Spleen (tissue), 11 donors: ENCODE data around the gene RTP2. TPM values are rescaled to one million over a fixed set of nuclear protein-coding genes. Genes with fewer than 3 reads are reported as not detected.

Experiments used
- DNase-seq: peaks from one replicate; pipeline ENCODE4 v3.0.0-alpha.2; 2020
- H3K27ac ChIP-seq, 8 donors: fragments of 200-600 bp; sonication (generic) in 7 of 8; 1 replicate in 4 of 8; 2 replicates in 4 of 8; pipeline versions ENCODE4 v1.5.0 to v1.8.0; 2016 to 2021; ENCODE audit warnings: inconsistent platforms in 4 of 8, mild to moderate bottlenecking in 4 of 8, moderate library complexity in 1 of 8
- H3K27me3 ChIP-seq, 7 donors: fragments of 200-600 bp; sonication (generic) in 6 of 7; replicated peaks in 1 of 7; 1 replicate in 4 of 7; 2 replicates in 3 of 7; pipeline versions ENCODE4 v1.5.0 to v1.8.0; 2016 to 2021; ENCODE audit warnings: inconsistent platforms in 3 of 7, mild to moderate bottlenecking in 1 of 7
- H3K36me3 ChIP-seq, 6 donors: fragments of 200-600 bp; sonication (generic) in 5 of 6; 1 replicate in 4 of 6; 2 replicates in 2 of 6; pipeline versions ENCODE4 v1.5.0 to v1.8.0; 2016 to 2021; ENCODE audit warnings: inconsistent platforms in 2 of 6
- H3K4me1 ChIP-seq, 6 donors: fragments of 200-600 bp; sonication (generic) in 5 of 6; 1 replicate in 3 of 6; 2 replicates in 3 of 6; pipeline versions ENCODE4 v1.5.0 to v1.8.0; 2016 to 2021; ENCODE audit warnings: inconsistent platforms in 3 of 6
- H3K4me3 ChIP-seq, 8 donors: fragments of 200-600 bp; sonication (generic) in 7 of 8; 1 replicate in 4 of 8; 2 replicates in 4 of 8; pipeline versions ENCODE4 v1.5.0 to v1.8.0; 2016 to 2021; ENCODE audit warnings: inconsistent platforms in 4 of 8, mild to moderate bottlenecking in 4 of 8, moderate library complexity in 2 of 8
- H3K9me3 ChIP-seq, 8 donors: fragments of 200-600 bp; sonication (generic) in 7 of 8; 1 replicate in 4 of 8; 2 replicates in 4 of 8; pipeline versions ENCODE4 v1.5.0 to v1.8.0; 2016 to 2021; ENCODE audit warnings: inconsistent platforms in 4 of 8
- POLR2A ChIP-seq, 3 donors: fragments of 450-650 bp; IDR thresholded peaks; one replicate each; pipeline ENCODE4 v1.5.1; 2017; ENCODE audit warnings: antibody characterized with exemption in 3 of 3, mild to moderate bottlenecking in 1 of 3
- POLR2AphosphoS5 ChIP-seq, 3 donors: sonication (generic); formaldehyde crosslinking; IDR thresholded peaks; one replicate each; pipeline ENCODE4 v1.5.1; 2017; ENCODE audit warnings: antibody characterized with exemption in 3 of 3
- WGBS, 5 donors: extraction: QIAGEN DNeasy Blood & Tissue Kit in 3 of 5; methylation state at CpG; one replicate each; pipeline versions ENCODE4 v1.1.5 to v1.1.7; 2013 to 2018; 5-methylcytosine and 5-hydroxymethylcytosine counted together
- intact Hi-C: fragments of 100-400 bp; cut with DNase I; formaldehyde crosslinking; loops from one replicate; pipeline ENCODE4 v1.15.0; 2023; ENCODE audit warnings: low total_unique reads
- polyA plus RNA-seq, 3 donors: library from polyadenylated mRNA; stranded (reverse); fragments of 200-250 nt; gene quantifications; one replicate each; pipeline ENCODE4 v1.2.1, GENCODE V29; 2013
- total RNA-seq, 7 donors: library from RNA; depleted of rRNA in 3 of 7; stranded (reverse); fragments of >200 nt in 3 of 7; fragmentation: NEBNext Ultra II Directional in 4 of 7; extraction: Animal tissue kit (Norgen Biotek cat#: 25700) in 4 of 7; gene quantifications; one replicate each; pipeline versions ENCODE4 v1.1.0 to v1.2.1, GENCODE V29; 2016 to 2021
- TF ChIP-seq, protein P1 (sequence below), 11 experiments: fragments of 200-600 bp in 7 of 11; fragments of 450-650 bp in 4 of 11; sonication (generic) in 4 of 11; IDR thresholded peaks in 8 of 11; conservative IDR thresholded peaks in 3 of 11; 1 replicate in 7 of 11; 2 replicates in 4 of 11; pipeline versions ENCODE4 v1.4.0 to v1.8.0; 2016 to 2021; ENCODE audit warnings: antibody characterized with exemption in 11 of 11, inconsistent platforms in 4 of 11, mild to moderate bottlenecking in 1 of 11
- donor health status: healthy with polysubstance abuse.
- donor health status: DM: no; HTN: no; CAD: no; lungs with moderate emphysema.
- donor health status: DM: no; HTN: no; CAD: no.
- donor health status: Bipolar disorder and iron deficiency.
- donor health status: healthy.
- donor health status: DM: no; HTN: no; CAD: no.
- donor health status: DM: yes; HTN: yes; CAD: no.

RTP2 gene
- total and polyA plus RNA-seq, 10 donors = not detected

DNA sequence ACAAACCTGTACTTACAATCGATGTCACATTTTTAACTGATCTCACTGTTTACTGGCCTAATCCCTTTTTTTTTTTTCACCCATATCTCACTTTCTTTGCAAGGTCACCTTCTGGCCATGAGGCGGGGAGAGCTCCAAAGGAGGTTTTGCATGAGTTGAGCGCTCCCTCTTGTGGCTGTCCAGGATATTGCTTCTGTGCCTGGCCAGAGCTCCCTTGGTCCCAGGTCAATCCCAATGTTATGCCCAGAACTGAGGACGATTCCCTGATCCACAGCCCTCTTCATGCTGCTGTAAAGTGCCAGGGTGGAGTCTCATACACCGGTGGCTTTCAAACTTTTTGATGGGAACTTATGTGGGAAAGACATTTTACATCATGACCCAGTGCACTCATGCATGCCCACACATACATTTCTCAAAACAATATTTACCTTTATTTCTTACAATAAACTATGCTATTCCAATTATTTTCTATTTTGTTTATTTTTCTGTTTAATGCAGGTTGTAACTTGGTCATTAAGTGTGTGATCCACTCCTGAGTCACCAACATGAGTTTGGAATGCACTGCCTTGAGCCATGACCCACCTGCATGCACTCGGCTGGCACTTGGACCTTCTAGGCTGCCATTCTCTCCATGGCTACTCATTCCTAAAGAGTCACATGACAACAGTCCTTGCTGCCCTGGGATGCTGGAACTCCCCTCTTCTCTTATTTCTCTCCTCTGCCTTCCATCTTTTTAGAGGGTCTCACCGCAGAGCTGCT, 22.5 kb downstream of the RTP2 start:
- Histone ChIP-seq H3K27me3 (peaks cover 0 to 43% (median 0%) of the 10 kb centered on the region in 7 donors), H3K27ac (no peak overlapping the region), H3K36me3 (no peaks in the 10 kb centered on the region), H3K4me3 (no peak overlapping the region), H3K4me1 (peaks cover 0 to 11% (median 3%) of the 10 kb centered on the region in 6 donors), H3K9me3 (peaks cover 0 to 4% (median under 1%) of the 10 kb centered on the region in 8 donors)
- 27 to 37% (median 34%) methylated on average over 7 of the region's 7 CpGs for WGBS, 5 donors
- intact Hi-C loops = loop anchor here (2.0 to 10.0 kb wide), 2 partner anchors 361 to 455 kb away; no protein-coding TSS in a partner anchor
- DNase-seq = peak; percentile 82
- TF ChIP-seq, protein P1, sequence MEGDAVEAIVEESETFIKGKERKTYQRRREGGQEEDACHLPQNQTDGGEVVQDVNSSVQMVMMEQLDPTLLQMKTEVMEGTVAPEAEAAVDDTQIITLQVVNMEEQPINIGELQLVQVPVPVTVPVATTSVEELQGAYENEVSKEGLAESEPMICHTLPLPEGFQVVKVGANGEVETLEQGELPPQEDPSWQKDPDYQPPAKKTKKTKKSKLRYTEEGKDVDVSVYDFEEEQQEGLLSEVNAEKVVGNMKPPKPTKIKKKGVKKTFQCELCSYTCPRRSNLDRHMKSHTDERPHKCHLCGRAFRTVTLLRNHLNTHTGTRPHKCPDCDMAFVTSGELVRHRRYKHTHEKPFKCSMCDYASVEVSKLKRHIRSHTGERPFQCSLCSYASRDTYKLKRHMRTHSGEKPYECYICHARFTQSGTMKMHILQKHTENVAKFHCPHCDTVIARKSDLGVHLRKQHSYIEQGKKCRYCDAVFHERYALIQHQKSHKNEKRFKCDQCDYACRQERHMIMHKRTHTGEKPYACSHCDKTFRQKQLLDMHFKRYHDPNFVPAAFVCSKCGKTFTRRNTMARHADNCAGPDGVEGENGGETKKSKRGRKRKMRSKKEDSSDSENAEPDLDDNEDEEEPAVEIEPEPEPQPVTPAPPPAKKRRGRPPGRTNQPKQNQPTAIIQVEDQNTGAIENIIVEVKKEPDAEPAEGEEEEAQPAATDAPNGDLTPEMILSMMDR (IDR thresholded peaks at IDR 0.05 in 8 of 11, conservative IDR thresholded peaks at IDR 0.05 in 3 of 11) = peak; percentile 79 to 94 (median 88)
- no peak for TF ChIP-seq POLR2AphosphoS5 (IDR thresholded peaks at IDR 0.05)

DNA sequence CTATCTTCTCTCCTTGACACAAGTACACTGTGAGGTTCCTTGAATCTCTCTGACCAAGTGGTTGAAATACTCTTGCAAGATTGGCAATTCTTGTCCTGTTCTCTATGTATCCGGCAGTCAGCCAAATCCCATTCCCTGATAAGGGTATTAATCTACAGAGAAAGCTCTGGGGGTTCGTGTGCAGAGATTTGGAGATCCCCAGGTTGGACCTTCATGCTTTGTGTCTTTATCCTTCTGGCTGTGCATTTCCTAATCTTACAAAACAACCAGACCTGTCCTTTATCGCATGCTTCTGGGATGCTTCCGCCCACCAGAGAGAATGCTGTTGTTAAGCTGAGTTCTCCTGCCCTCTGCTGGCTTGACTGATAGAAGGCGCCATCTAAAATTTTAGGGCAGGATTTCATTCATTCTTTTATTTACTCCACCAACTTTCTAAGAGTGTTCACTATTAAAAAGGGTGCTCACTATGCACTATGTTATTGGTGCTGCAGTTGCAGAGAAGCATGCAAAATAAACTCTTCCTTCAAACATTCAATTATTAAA, 23.6 kb downstream of the RTP2 start:
- Histone ChIP-seq H3K27me3 (peaks cover 0 to 54% (median 0%) of the 10 kb centered on the region in 7 donors), H3K4me3 (no peak overlapping the region), H3K4me1 (peaks cover 0 to 11% (median 3%) of the 10 kb centered on the region in 6 donors), H3K9me3 (no peaks in the 10 kb centered on the region), H3K27ac (no peak overlapping the region), H3K36me3 (no peaks in the 10 kb centered on the region)
- no peak for TF ChIP-seq POLR2A (IDR thresholded peaks at IDR 0.05)
- TF ChIP-seq, protein P1 (IDR thresholded peaks at IDR 0.05 in 8 of 11, conservative IDR thresholded peaks at IDR 0.05 in 3 of 11) = peak in 3 of 11 experiments; percentile 34 to 49 (median 42)
- 18 to 29% (median 27%) methylated on average over 5 of the region's 5 CpGs for WGBS, 5 donors
- intact Hi-C loops = loop anchor here (2.0 kb wide), 1 partner anchor 360 kb away; no protein-coding TSS in a partner anchor
- no peak for DNase-seq

DNA sequence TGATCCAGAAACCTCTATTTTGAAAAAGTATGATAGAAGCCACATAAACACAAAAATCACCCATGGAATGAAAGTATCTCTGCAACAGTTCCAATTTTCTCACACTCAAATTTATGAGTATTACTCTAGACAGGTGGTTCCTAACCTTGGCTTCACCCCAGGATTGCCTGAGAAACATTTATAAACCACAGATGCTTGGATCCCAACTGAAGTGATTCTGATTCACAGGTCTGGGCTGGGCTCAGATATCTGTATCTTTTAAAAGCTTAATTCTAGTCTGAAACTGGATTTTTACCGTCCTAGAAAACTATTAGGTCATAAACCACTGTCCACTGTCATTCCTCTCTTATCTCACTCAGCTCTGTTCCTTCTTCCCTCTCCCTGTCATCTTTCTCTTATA, 24.8 kb downstream of the RTP2 start:
- intact Hi-C loops = loop anchor here (2.0 kb wide), 1 partner anchor 359 kb away; no protein-coding TSS in a partner anchor
- H3K27ac ChIP-seq = no peak overlapping the region
- H3K4me3 ChIP-seq = no peak overlapping the region
- no peak for TF ChIP-seq POLR2A (IDR thresholded peaks at IDR 0.05)
- TF ChIP-seq, protein P1 (IDR thresholded peaks at IDR 0.05 in 8 of 11, conservative IDR thresholded peaks at IDR 0.05 in 3 of 11) = no peak
- TF ChIP-seq POLR2AphosphoS5 (IDR thresholded peaks at IDR 0.05) = no peak
- H3K27me3 ChIP-seq = peaks cover 0 to 66% (median 0%) of the 10 kb centered on the region in 7 donors
- no peaks in the 10 kb centered on the region for H3K36me3 ChIP-seq
- DNase-seq = no peak
- H3K9me3 ChIP-seq = no peaks in the 10 kb centered on the region
- WGBS, 5 donors = 39 to 63% (median 45%) methylated on average over 1 of the region's 1 CpG
- H3K4me1 ChIP-seq = peaks cover 0 to 11% (median 3%) of the 10 kb centered on the region in 6 donors

DNA sequence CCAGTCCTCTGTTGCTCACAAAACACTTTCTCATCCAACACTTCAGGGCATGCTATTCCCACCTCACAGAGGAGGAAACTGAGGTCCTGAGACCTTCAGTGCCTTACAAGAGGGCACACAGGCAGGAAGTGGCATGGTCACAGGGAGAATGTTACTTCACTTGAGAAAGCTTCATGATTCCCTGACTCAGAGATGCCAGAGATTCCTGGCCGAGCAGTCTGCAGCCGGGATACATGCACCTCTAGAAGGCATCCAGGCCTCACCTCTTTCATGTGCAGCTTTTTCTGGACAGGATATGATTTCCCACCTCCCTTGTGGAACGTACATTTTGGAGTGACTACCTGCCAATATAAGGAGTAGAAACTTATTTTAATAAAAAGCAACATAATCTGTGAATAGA, 29.3 kb downstream of the RTP2 start:
- TF ChIP-seq, protein P1 (IDR thresholded peaks at IDR 0.05 in 8 of 11, conservative IDR thresholded peaks at IDR 0.05 in 3 of 11) = no peak
- no peak for TF ChIP-seq POLR2AphosphoS5 (IDR thresholded peaks at IDR 0.05)
- TF ChIP-seq POLR2A (IDR thresholded peaks at IDR 0.05) = no peak
- H3K27me3 ChIP-seq = peaks cover 0 to 76% (median 32%) of the 10 kb centered on the region in 7 donors
- intact Hi-C loops = no loop called here

More for the DNA sequence above, 29.3 kb downstream of the RTP2 start:
- Histone ChIP-seq H3K36me3 (no peaks in the 10 kb centered on the region), H3K9me3 (no peaks in the 10 kb centered on the region), H3K4me1 (no peaks in the 10 kb centered on the region), H3K4me3 (no peak overlapping the region), H3K27ac (no peak overlapping the region)
- 54 to 83% (median 77%) methylated on average over 3 of the region's 3 CpGs for WGBS, 5 donors
- DNase-seq = no peak
